Kidney (tissue), 14 donors: ENCODE measurements around the gene BNC2. TPM values are rescaled to one million over a fixed set of nuclear protein-coding genes. Genes with fewer than 3 reads are reported as not detected.

Experiments used
- DNase-seq, 5 donors: peaks; one replicate each; pipeline ENCODE4 v3.0.0-alpha.2; 2013 to 2020
- FAIRE-seq: peaks from 2 replicates; lab custom pipeline; 2012; peaks lifted over from hg19 to GRCh38; lab: Jason Lieb, UNC
- H3K27ac ChIP-seq, 2 donors: one replicate each; pipeline ENCODE4 v1.7.0; 2013; ENCODE audit warnings: low read depth in 2 of 2, low read length in 2 of 2, inconsistent platforms in 1 of 2
- H3K27me3 ChIP-seq: one replicate; pipeline ENCODE4 v1.7.1; 2013; ENCODE audit warnings: low read length, inconsistent platforms; ENCODE audit not compliant: control insufficient read depth, insufficient read depth
- H3K36me3 ChIP-seq, 3 donors: one replicate each; pipeline versions ENCODE4 v1.7.0 to v1.7.1; 2013; ENCODE audit warnings: low read length in 3 of 3, control low read depth in 1 of 3, inconsistent platforms in 1 of 3; ENCODE audit not compliant: insufficient read depth in 3 of 3, control insufficient read depth in 2 of 3
- H3K4me1 ChIP-seq, 3 donors: one replicate each; pipeline versions ENCODE4 v1.7.0 to v1.7.1; 2013; ENCODE audit warnings: low read length in 3 of 3, inconsistent platforms in 1 of 3, low read depth in 1 of 3; ENCODE audit not compliant: control insufficient read depth in 2 of 3, insufficient read depth in 2 of 3
- H3K4me3 ChIP-seq, 3 donors: one replicate each; pipeline versions ENCODE4 v1.7.0 to v1.8.1; 2013; ENCODE audit warnings: low read length in 3 of 3, control low read depth in 1 of 3, inconsistent platforms in 1 of 3
- H3K9ac ChIP-seq, 3 donors: one replicate each; pipeline versions ENCODE4 v1.7.0 to v1.7.1; 2013; ENCODE audit warnings: low read length in 3 of 3, control low read depth in 1 of 3, inconsistent platforms in 1 of 3
- H3K9me3 ChIP-seq, 3 donors: one replicate each; pipeline versions ENCODE4 v1.7.0 to v1.7.1; 2013; ENCODE audit warnings: low read length in 3 of 3, control low read depth in 1 of 3, inconsistent platforms in 1 of 3; ENCODE audit not compliant: control insufficient read depth in 2 of 3, insufficient read depth in 1 of 3
- intact Hi-C: fragments of 100-400 bp; cut with DNase I; formaldehyde crosslinking; loops from one replicate; pipeline ENCODE4 v1.11.1; 2022
- polyA plus RNA-seq: library from polyadenylated mRNA; stranded (reverse); fragments of 350-450 nt; fragmentation: Illumina TruSeq; extraction: RNeasy Lipid Tissue Mini Kit (QIAGEN cat#74804); gene quantifications from one replicate; pipeline ENCODE4 v1.2.3, GENCODE V29; 2014; ENCODE audit warnings: low read depth, low replicate concordance; ENCODE audit not compliant: insufficient read depth
- total RNA-seq: library from RNA; stranded (reverse); fragmentation: NEBNext Ultra II Directional; extraction: Animal tissue kit (Norgen Biotek cat#: 25700); gene quantifications from one replicate; pipeline ENCODE4 v1.2.1, GENCODE V29; 2021
- TF ChIP-seq, protein P1 (sequence below): IDR thresholded peaks from 3 replicates; pipeline ENCODE4 v1.5.1; 2012; ENCODE audit warnings: mild to moderate bottlenecking, moderate library complexity, borderline replicate concordance; ENCODE audit not compliant: insufficient read depth; ENCODE audit errors: extremely low read depth
- donor health status: control.
- donor health status: control.
- donor health status: control.
- donor health status: control.
- donor health status: control.
- donor health status: DM: yes; HTN: yes; CAD: no.
- donor health status: Normal renal cell carcinoma (clear cell type).

Gene BNC2
- total and polyA plus RNA-seq, 2 donors from 2014 or later = 5.4 to 37.9 TPM

DNA sequence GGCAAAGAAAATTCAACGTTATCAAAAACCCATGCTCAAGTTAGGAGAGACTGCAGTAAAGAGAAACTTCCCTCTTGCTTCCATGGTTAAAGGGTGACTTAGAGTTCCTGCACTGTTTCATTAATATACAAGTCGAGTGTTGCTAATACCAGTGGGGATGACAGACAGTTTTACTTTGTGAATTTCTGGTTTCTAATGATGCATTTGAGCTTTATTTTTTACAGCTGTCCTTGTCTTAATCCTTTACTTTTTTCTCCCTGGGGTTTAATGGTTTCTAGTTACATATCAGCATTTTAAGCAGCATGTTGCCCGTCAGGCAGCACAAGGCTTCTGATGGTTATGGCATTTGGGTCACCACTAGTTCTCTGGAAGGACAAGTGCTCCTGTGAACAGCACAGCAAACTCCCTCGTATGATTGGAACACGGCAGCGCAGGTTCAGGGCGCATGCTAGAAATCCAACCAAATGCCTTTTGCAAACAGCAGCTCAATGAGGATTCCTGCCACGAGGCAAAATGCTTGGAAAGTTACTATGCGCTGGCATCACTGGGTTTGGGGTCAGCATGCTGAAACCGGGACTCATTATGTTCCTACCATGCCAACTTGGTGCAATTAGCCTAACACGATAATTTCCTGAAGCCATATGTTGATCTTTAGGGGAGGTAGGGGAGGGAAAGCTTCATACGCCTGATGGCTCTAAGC, 463.8 kb downstream of the BNC2 start:
- no peak overlapping the region for H3K4me3 ChIP-seq
- TF ChIP-seq, protein P1, sequence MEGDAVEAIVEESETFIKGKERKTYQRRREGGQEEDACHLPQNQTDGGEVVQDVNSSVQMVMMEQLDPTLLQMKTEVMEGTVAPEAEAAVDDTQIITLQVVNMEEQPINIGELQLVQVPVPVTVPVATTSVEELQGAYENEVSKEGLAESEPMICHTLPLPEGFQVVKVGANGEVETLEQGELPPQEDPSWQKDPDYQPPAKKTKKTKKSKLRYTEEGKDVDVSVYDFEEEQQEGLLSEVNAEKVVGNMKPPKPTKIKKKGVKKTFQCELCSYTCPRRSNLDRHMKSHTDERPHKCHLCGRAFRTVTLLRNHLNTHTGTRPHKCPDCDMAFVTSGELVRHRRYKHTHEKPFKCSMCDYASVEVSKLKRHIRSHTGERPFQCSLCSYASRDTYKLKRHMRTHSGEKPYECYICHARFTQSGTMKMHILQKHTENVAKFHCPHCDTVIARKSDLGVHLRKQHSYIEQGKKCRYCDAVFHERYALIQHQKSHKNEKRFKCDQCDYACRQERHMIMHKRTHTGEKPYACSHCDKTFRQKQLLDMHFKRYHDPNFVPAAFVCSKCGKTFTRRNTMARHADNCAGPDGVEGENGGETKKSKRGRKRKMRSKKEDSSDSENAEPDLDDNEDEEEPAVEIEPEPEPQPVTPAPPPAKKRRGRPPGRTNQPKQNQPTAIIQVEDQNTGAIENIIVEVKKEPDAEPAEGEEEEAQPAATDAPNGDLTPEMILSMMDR = no peak
- no peaks in the 10 kb centered on the region for H3K36me3 ChIP-seq
- no peaks in the 10 kb centered on the region for H3K4me1 ChIP-seq
- H3K27ac ChIP-seq = no peak overlapping the region
- no peaks in the 10 kb centered on the region for H3K27me3 ChIP-seq
- intact Hi-C loops = no loop called here
- FAIRE-seq = no peak
- peaks cover 0 to 1% (median 0%) of the 10 kb centered on the region in 3 donors for H3K9me3 ChIP-seq
- DNase-seq = peak in 2 of 5 donors; percentile 34 to 61
- no peak overlapping the region for H3K9ac ChIP-seq

DNA sequence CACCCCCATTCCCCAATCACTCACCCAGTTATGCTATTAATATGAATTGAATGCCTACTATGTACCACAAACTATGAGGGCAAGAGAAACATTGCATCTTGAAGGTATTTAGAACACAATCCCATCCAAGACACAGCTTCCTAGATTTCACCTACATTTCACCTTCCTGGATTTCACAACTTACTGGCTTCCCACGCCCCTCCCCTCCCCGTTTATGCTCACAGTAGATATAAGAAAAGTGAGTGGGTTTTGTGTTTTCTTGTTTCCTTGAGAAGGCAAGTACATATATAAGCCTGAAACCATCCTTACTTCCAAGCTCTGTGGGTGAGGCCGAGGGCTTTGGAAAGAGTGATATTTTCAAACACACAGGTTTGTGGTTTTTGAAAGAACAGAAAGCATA, 465.0 kb downstream of the BNC2 start:
- intact Hi-C loops = no loop called here
- no peaks in the 10 kb centered on the region for H3K36me3 ChIP-seq
- H3K9ac ChIP-seq = no peak overlapping the region
- H3K4me3 ChIP-seq = no peak overlapping the region
- H3K4me1 ChIP-seq = no peaks in the 10 kb centered on the region
- H3K27ac ChIP-seq = no peak overlapping the region
- H3K9me3 ChIP-seq = peaks cover 0 to 1% (median 0%) of the 10 kb centered on the region in 3 donors
- H3K27me3 ChIP-seq = no peaks in the 10 kb centered on the region
- DNase-seq (no peak), FAIRE-seq (no peak)
- TF ChIP-seq, protein P1 = no peak

DNA sequence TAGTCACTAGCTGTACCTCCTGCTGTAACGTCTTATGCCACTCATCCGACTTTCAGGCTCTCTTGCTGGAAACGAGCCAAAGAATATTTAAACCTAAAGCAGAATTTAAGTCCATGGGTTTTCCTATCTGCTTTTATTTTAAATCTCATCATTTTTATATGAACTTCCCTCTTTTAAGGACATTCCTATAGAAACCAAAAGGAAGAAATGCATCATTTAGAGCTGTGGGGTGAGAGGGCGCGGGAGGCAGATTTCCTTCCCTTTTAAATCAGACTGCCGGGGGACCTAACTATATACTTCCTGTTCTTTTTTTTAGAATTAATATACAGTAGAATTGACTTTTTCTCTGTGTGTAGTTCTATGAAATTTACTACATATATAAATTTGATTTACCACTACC, 468.8 kb downstream of the BNC2 start:
- no peak for FAIRE-seq
- peak in 1 of 5 donors; percentile 26 for DNase-seq

More for the DNA sequence above, 468.8 kb downstream of the BNC2 start:
- peaks cover 0 to 1% (median 0%) of the 10 kb centered on the region in 3 donors for H3K9me3 ChIP-seq
- no peaks in the 10 kb centered on the region for H3K27me3 ChIP-seq
- H3K4me1 ChIP-seq = no peaks in the 10 kb centered on the region
- H3K9ac ChIP-seq = no peak overlapping the region
- no peak overlapping the region for H3K4me3 ChIP-seq
- no peak overlapping the region for H3K27ac ChIP-seq
- TF ChIP-seq, protein P1 = no peak
- intact Hi-C loops = no loop called here
- H3K36me3 ChIP-seq = no peaks in the 10 kb centered on the region
